NCI-H187 treated with DMSO at 0.1 percent for 48 hours (cell line): ENCODE measurements around the gene LAMA5.

Source experiments
- DNase-seq: peaks from one replicate; lab custom pipeline; 2025; lab: John Stamatoyannopoulos, UW

LAMA5 gene

GRCh38 chr20:62326559-62326958, 40.6 kb downstream of the LAMA5 start:
- no peak for DNase-seq

DNA sequence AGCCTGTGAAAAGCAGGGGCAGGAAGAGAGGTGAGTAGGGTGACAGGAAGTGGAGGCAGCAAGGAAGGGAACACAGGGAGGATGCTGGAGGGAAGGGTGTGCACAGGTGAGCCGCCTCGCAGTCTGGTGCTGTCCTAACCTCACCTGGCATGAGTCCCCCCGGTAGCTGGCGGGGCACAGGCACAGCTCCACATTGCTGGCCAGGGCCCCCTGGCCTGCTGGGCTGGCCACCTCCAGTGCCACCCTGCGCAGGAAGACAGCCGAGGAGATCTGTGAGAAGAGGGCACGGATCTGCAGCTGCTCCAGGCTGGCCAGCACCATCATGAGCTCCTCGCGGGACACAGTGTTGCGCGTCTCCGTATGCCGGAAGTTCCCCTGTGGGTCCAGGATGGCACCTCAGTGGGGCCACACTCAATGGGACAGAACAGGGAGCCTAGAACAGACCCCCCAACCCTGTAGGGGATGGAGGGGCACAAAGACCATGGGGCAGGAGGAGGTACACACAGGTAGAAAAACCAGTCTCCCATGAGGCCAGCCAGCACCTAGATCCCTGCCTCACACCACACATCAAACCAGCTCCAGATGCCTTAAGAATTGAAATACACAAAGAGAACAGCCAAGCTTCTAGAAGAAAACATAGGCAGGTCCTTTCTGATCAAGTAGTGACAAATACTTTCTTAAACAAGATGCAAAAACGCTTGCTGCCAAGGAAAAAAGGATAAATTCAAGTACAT, 41.8 kb downstream of the LAMA5 start:
- no peak for DNase-seq

GRCh38 chr20:62323980-62324906, 42.9 kb downstream of the LAMA5 start:
- no peak for DNase-seq

DNA sequence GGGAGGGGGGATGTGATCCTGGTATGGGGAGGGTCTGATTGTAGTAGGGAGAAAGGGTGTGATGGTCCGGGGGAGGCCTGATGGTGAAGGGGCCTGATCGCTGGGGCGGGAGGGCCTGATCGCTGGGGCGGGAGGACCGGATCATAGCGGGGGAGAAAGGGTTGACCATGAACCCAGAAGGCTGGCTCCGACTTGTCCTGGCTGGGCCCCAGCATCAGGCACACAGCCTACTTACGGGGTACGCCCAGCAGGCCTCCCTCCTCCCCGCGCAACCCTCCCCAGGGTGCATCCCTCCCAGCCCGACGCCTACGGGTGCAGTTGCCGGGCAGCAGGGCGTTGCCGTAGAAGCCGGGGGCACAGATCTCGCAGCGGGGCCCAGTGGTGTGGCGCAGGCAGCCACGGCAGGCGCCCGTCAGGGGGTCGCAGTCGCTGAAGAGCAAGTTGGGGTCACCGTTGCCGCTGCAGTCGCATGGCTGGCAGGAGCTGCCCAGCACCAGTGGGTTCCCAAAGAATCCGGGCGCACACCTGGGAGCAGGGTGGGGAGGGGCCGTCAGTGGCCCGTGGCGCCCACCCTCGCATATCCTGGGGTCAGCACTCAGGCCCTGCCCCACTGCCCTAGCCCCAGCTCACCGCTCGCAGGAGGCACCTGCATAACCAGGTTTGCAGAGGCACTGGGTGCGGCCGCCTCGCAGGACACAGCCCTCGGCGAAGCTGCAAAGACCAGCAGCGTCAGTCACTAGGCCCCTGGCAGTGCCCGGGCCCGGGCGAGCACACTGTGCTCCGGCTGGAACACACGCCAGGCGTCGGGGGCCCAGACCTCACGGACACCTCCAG, 43.7 kb downstream of the LAMA5 start:
- DNase-seq: no peak

GRCh38 chr20:62322492-62323041, 44.5 kb downstream of the LAMA5 start:
- no peak for DNase-seq

DNA sequence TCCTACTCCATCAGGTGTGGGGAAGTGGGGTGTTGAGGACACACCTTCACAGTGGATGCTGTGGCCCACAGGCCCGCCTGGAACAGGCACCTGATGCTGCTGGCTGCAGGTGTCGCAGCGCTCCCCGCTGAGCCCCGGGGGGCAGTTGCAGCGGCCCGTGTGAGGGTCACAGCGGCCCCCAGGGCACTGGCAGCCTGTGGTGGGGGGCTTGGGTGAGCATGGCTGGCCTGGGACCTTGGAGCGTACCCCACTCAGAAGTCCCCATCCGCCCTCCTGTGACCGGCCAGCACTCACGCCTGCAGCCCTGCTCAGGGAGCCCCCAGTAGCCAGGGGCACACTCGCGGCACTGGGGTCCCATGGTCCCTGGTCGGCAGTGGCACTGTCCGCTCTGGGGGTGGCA, 45.1 kb downstream of the LAMA5 start:
- DNase-seq: no peak

GRCh38 chr20:62321521-62321948, 45.6 kb downstream of the LAMA5 start:
- DNase-seq: no peak

DNA sequence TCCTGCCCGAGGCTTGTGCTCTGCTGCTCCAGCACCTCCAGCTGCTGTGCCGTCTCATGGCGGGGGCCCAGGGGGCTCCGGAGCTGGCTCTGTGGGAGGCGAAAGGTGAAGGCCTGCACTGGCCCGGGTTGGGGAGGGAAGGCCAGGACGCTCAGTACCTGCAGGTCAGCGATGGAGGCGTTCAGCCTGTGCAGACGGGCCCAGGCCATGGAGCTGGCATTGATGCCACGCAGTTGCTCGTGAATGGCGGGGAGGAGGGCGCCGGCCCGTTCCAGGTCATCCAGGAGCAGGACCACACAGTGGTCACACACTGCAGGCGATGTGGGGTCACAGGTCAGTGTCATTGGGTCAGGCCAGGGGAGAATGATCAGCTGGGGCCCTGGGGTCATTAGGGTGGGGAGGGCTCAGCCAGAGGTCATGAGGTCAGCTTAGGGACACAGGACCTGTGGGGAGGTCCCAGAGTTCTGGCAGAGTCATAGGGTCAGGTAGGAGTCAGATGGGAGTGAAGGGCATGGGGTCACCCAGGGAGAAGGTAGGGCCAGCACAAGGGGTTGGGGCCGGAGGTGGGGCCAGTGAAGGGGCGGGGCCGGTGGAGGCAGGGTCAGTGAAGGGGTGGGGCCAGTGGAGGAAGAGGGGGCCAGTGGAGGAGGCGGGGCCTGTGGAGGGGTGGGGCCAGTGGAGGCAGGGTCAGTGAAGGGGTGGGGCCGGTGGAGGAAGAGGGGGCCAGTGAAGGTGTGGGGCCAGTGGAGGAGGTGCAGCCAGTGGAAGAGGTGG, 46.3 kb downstream of the LAMA5 start:
- DNase-seq: no peak

DNA sequence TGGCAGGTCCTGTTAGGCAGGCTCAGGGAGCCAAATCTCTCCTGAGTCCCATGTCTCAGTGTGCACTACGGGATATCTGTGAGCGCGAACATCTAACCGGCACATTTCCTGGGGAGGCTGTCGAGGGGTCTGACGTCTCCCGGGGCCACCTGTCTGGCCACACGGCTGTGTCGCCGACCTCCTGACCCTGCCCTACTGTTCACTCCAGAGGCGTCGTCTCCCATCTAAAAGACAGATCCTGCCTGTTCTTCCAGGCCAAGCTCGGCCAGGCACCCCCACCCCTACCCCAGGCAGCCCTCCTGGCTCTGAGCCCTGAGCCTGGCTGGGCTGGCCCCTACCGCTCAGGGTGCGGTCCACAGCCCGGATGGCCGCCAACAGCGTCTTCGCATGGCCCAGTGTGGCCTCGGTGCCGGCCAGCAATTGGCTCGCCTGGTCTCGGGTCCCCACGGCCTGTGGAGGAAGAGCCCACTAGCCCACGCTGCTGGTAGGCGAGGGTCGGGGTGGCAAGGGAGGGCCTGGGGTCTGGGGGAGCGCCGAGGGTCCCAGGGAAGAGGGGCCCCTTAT, 47.7 kb downstream of the LAMA5 start:
- no peak for DNase-seq

DNA sequence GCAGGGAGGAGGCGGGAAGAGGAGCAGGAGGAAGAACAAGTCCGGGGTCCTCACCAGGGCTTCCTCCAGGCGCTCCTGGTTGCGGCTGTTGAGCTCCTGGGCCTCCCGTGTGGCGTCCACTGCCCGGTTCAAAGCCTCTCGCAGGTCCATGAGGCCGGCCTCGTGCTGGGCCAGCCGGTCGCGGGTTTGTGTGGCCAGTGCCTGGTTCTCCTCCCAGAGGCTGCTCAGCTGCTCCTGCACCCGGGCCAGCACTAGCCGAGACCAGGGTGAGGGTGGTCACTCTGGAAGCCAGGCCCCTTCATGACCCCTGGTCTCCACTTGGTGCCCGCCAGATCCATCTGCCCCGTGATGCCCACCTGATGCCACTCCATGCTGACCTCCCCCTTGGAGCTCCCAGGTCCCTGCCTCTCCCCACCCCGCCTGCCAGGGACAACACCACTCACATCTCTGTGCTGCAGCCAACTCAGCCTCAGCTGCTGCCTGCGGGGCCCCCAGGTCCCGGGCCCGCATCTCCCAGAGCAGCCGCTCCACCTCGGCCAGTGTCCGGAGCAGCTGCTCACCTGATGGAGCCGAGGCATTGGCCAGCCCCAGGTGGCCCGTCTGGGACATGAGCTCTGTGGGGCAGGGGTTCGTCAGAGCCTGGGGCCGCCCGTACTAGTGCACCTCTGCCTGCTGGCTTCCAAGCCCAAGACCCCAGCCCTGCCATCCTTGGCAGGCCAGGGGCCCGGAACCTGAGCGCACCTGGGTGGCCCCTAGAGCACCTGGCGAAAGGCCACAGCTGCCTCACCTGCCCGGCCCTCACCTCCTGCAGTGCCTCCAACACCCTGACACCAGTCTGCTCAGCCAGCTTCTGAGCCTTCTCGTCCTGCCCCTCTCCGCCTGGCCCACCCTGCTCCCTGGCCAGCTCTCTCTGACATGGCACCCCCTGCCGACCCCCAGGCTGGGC, 48.4 kb downstream of the LAMA5 start:
- no peak for DNase-seq

DNA sequence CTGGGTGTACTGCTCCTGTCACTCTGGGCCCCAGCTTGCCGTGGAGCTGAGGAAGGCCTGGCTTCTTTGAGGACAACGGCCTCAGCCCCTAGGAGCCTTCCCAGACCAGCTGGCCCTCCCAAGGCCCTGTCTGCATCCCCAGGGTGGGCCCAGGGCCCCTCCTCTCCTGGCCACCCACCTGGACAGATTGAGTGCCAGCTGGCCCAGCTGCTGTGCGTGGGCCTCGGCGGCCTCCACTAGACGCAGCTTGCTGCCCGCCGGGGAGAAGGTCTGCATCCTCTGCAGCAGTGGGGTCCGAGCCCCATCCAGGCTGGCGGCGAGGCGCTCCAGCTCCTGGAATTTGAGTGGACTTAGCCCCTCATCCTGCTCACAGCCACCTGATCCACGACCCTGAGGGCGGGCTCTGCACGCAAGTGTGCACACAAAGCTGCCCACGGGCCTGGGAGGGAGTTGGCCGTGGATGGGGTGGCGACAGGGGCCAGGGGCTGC, 49.9 kb downstream of the LAMA5 start:
- DNase-seq: no peak

DNA sequence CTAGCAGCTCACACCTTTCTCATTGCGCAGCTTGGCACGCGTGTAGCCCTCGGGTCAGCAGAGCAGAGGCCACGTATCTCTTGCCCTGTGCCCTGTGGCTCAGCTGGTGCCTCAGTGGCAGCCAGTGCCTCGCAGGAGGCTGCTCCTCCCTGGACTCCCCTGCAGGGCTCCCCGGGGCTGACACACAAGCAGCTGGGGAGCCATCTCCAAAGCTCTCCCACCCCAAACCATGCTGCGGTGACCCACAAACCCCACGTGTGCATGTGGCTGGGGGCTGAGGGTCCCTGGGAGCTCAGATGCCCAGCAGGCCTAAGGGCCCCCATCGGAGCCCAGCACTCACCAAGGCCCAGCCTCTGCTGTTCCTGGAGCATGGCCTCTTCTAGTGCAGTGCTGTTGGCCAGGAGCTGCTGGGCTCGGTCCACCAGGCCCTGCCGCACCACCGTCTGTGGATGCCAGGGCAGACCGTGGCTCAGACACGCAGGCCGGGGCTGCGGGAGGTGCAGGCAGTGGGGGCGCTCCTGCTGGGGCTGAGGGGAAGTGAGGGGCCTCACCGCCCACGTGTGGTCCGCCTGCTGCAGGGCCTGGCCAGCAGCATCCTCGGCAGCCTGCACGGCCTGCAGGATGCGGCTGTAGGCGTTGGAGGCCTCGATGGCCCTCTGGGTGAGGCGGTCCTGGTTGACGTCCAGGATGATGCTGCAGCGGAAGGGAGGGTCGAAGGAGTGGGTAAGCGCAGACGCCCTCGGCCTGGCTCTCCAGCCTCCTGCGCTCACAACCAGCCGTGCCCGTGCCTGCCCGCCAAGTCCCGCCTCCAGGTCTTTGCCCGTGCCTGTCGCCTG, 50.6 kb downstream of the LAMA5 start:
- no peak for DNase-seq

GRCh38 chr20:62315773-62316172, 51.3 kb downstream of the LAMA5 start:
- DNase-seq: no peak

DNA sequence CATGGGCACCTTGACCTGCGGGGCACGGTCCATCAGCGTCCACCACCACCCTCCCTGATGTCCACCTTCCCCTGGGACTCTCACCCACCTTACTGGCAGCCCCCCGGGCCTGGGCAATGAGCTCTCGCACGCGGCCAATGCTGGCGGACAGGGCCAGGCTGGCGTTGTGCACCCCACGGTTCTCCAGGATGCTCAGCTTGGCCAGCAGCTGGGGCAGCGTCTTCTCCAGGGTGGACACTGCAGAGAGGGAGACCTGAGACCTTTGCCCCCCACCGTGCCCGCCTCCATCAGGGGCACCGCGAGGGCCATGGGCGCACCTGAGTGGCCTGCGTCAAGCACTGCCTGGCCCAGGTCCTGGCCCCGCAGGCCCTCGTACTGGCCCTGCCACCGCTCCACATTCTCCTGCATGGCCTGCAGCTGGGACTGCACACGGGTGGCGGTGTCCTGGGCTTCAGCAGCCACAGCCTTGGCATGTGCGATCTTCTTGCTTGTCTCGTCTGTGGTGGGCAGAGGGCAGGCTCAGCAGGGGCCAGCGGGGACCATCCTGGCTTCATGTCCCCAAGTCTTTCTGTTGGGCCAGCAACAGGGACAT, 52.3 kb downstream of the LAMA5 start:
- no peak for DNase-seq

GRCh38 chr20:62314339-62314638, 52.8 kb downstream of the LAMA5 start:
- DNase-seq: no peak

GRCh38 chr20:62313460-62314338, 53.4 kb downstream of the LAMA5 start:
- no peak for DNase-seq

DNA sequence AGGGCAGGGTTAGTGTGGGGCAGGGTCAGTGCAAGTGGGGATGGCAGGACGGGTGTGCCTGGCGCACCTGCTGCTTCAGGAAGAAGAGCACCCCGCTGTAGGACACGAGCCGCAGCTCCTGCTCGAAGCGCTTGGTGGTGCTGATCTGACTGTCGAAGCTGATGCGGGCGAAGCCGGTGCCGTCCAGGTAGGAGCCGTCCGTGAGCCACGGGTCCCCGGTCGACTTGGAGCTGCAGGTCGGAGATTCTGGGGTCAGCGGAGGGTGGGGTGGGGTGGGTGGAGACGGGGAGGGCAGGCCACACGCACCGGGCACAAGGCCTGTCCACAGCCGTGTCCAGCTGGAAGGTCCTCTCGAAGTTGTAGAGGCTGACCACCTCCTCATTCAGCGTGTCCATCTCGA, 54.1 kb downstream of the LAMA5 start:
- DNase-seq: no peak

GRCh38 chr20:62312662-62312977, 54.5 kb downstream of the LAMA5 start:
- DNase-seq: no peak
